ENCODE data around the gene NYNRIN.

- TF ChIP-seq PATZ1 (CRISPR knock-in tag; IDR thresholded peaks at IDR 0.05; ENCODE audit: borderline replicate concordance) (no peak), ESRRG (CRISPR knock-in tag; IDR thresholded peaks at IDR 0.05) (no peak), ZNF565 (CRISPR knock-in tag; conservative IDR thresholded peaks at IDR 0.05; ENCODE audit: low read depth) (no peak), CSDC2 (CRISPR knock-in tag; IDR thresholded peaks at IDR 0.05) (no peak), ZNF70 (CRISPR knock-in tag; IDR thresholded peaks at IDR 0.05) (no peak), ZC3H10 (CRISPR knock-in tag; IDR thresholded peaks at IDR 0.05) (no peak), BACH2 (CRISPR knock-in tag; IDR thresholded peaks at IDR 0.05; ENCODE audit: borderline replicate concordance) (no peak), SNAI2 (CRISPR knock-in tag; IDR thresholded peaks at IDR 0.05) (no peak), TCF4 (CRISPR knock-in tag; IDR thresholded peaks at IDR 0.05; ENCODE audit: borderline replicate concordance) (no peak), PPARA (CRISPR knock-in tag; IDR thresholded peaks at IDR 0.05; ENCODE audit: borderline replicate concordance) (no peak), ARNTL (CRISPR knock-in tag; IDR thresholded peaks at IDR 0.05; ENCODE audit: borderline replicate concordance, low read depth) (no peak), CREB5 (CRISPR knock-in tag; IDR thresholded peaks at IDR 0.05; ENCODE audit: low read depth) (no peak), RARB (CRISPR knock-in tag; IDR thresholded peaks at IDR 0.05) (no peak)
Measured at GRCh38 chr14:24461336-24461735, 62.5 kb downstream of the NYNRIN start.
